Measurements from ENCODE around the gene PLCB1.
A peak's percentile ranks its signal among the peaks of the same experiment; 100 is the strongest.
"Not testable (repeated sequence)": the region's sequence is repeated elsewhere in the genome, so short reads cannot be mapped to it uniquely, and the experiment has no call there.

PLCB1 gene

DNA sequence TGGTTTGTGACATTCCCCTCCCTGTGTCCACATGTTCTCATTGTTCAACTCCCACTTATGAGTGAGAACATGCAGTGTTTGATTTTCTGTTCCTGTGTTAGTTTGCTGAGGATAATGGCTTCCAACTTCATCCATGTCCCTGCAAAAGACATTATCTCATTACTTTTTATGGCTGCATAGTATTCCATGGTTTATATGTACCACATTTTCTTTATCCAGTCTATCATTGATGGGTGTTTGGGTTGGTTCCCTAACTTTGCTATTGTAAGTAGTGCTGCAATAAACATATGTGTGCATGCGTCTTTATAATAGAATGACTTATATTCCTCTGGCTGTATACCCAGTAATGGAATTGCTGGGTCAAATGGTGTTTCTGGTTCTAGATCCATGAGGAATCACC, 247.1 kb downstream of the PLCB1 start:
- DNase-seq = not testable (repeated sequence)

DNA sequence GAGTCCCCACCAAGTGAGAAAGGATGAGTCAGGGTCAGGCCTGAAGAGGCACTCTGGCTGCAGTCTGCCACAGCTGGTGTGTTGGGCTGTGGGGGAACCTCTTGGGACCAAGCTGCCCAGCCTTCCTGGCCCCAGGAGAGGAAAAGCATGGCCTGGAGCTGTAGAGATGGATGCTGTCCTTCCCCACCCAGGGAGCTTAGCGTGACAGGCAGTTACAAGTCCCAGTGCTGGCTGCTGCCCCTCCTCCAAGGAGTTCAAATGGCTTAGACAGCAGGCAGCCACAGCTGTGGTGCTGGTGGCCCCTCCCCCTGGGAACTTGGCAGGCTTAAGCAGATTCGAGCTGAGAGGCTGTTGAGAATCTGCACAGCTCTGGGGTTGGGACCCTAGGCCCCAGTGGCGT, 253.2 kb downstream of the PLCB1 start:
- DNase-seq = peak; percentile 94

DNA sequence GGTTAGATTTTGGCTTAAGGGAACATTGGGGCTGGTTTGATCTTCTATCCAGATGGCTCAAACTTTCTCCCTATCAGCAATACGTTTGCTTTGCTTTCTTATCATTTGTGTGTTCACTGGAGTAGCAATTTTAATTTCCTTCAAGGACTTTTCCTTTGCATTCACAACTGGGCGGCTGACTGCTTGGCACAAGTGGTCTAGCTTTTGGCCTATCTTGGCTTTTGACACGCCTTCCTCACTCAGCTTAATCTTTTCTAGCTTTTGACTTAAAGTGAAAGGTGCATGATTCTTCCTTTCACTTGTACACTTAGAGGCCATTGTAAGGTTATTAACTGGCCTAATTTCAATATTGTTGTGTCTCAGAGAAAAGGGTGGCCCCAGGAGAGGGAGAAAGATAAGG, 254.9 kb downstream of the PLCB1 start:
- DNase-seq = no peak

DNA sequence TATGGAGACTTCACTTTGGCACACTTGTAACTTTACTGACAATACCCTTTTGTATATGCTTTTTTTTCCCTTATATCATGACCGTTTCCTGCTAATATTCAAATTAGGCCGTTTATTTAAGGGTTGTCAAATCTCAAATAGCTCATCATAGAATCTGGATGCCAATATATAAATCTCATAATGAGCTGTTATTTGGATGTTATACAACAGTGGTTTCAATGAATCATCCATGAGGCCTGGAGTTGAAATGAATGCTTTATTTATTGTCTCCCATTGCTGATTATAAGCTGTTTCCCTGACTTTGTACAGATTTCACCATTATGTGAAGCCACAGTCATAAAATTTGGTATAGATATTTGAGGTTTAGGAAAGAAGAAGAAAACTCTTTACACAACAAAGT, 256.1 kb downstream of the PLCB1 start:
- no peak for DNase-seq

DNA sequence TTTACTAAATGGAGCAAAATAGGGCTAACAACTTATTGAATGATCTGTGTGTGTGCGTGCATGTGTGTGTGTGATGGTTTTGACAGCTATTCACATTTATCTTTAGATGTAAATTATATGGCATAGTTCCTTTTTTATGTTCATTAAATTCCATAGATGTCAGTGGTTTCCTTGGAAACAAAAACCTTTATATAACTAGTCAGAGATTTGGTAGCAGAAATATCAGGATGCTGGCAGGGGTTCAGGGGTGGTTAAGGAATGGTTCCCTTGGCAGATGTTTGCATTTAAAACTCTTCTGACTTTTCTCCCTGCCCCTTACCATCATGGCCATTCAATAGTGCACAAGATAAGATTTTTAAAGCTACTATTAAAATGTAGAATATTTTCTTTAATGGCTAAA, 256.6 kb downstream of the PLCB1 start:
- DNase-seq = no peak

DNA sequence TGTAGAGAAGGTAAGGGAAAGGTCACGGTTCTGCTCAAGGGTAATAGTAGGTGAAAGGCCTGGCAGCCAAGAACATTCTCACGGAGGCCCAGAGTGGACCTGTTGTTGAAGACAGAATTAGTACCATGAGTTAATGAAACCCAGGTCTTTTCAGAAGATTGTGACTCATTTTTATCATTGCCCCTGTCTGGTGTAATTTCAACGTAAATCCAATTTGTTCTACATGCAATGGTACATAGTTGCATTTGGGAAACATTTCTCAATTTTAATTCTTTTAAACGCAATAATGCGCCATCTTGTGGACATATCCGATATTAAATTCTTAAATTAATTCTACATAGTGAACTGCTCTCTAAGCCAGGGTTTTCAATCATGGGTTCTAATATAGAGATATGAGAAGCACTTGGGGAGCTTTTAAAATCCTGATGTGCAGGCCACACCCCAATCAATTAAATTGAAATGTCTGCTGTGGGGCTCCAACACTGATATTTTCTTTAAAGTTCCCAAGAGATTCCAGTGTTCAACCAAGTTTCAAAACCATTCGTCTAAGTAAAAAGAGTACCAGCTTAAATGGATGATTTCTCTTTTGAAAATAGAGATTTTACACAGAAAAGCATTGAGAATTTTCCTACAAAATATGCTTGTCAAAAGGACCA, 257.4 kb downstream of the PLCB1 start:
- peak; percentile 44 for DNase-seq

DNA sequence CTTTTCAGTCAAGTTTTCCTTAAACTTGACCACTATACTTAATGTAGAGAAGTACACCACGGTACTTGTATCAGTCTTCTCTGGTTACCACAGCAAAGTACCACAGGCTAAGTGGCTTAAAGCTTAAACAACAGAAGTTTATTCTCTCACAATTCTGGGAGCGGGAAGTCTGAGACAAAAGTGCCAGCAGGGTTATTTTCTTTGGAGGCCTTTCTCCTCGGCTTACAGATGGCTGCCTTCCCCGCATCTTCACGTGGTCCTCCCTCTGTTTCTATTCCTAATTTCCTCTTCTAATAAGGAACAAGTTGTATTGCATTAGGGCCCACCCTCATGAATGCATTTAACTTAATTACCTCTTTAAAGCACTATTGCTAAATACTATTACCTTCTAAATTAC, 258.0 kb downstream of the PLCB1 start:
- no peak for DNase-seq

DNA sequence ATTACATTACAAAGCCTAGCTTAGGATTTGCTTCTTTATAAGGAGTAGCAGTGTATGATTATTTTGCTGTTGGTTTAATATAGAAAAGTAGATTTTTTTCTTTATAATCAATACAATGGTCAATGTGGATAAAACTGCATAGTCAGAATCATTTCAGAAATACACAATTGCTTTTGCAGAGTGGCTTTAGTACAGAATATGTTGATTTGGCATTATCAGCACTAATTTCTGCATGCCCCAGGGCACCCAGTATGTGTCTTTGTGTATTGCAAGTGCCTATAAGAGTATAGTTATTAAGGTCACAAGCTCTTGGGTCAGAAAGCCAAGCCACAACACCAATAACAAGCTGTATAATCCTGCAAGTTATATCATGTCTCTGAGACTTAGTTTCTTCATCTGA, 258.4 kb downstream of the PLCB1 start:
- DNase-seq = no peak

DNA sequence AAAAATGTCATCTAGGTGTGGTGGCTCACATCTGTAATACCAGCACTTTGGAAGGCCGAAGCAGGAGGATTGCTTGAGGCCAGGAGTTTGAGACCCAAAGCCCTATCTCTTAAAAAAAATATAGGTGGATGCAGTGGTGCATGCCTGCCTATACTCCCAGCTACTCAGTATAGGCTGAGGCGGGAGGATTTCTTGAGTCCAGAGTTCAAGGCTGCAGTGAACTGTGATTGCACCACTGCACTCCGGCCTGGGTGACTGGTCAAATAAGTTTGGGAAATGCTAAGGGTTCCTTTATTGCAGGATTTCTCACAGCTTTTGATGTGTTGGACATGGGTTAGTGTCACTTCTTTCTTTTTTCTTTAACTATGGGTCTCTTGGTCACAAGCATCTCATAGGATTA, 261.3 kb downstream of the PLCB1 start:
- DNase-seq = no peak

DNA sequence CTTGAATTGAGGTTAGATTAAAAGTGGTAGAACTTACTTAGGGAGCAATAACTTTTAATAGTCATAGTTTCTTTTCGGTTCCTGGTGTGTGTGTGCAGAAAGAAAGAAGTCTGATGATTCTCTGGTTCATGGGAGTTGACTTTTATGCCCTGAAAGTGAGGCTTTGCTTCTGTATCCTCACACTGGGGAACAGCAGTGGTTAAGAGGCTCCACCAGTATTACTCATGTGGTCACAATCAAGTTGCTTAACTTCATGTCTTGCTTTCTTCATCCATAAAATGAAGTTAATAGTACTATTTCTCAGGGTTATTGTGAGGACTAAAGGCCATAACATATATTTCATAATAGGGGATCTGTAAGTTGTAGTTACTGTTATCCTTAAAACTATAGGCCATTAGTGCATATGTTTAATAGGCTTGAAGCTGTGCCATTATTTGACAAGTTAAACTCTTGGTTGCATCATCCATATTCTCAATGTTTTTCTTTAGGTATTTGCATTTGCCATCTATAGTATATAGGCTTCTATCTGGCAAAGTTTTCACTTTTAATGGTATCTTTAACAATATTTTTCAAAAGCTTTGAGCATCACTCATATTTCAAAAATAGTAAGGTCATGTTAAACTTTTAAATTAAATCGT, 262.4 kb downstream of the PLCB1 start:
- no peak for DNase-seq

DNA sequence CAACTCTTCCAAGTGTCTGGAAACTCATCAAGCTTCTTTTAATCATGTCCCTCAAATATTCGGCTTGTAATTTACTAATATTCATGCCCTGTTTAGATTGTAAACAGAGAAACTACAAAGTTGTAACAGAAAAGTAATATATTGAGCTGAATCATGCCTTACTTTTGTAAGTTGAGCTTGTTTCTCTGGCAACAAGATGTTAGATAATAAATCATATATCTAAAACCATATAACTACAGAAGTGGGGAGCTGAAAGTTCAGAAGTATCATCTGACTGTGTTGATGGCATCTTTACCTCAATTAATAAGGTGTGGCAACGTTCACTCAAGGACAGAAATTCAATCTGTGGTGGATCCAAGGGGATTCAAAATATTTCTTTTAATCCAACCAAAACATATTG, 263.9 kb downstream of the PLCB1 start:
- peak; percentile 18 for DNase-seq

DNA sequence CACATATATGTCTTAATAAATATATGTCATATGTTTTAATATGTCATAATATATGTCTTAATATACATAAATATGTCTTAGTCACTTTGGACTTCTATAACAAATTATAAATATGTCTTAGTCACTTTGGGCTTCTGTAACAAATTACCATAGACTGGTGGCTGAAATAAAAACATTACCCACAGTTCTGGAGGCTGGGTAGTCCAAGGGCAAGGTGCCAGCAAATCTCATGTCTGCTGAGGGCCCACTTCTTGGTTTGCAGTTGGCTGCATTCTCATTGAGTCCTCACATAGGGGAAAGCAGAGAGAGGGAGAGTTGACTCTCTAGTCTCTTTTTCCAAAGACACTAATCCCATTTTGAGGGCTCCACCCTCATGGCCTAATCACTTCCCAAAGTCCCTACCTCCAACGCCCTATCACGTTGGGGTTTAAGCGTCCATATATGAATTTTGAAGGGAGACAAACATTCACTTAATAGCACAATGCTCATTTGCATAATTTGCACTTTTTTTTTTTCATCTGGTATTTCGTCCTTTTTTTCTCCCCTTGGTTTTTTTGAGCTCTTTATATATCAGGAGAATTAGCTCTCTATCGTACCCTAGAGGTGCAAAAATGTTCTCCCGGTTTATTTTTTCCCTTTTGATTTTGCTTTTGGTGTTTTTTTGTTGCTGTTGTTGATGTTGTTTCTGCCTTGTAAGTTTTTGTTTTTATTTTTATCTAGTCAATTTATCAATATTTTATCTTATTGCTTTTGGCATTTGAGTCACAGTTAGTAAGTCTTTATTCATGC, 266.4 kb downstream of the PLCB1 start:
- DNase-seq = no peak

DNA sequence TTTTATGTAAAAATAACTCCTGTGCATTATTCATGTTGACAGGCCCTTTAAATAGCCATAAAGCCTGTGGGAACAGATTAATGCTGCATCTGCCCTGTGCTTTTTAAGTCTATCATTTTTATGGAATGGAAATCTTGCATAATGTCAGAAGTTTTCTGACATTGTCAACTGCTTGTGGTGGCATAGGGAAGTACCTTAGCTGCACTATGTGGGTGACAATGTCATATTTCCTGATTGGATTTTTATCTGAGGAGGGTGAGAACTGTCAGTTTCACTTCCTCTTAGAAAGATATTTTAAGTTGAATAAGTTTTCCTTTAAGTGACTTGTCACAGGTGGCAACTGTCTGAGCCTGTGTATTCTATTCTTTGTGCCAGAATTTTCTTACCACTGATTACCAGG, 267.9 kb downstream of the PLCB1 start:
- no peak for DNase-seq

DNA sequence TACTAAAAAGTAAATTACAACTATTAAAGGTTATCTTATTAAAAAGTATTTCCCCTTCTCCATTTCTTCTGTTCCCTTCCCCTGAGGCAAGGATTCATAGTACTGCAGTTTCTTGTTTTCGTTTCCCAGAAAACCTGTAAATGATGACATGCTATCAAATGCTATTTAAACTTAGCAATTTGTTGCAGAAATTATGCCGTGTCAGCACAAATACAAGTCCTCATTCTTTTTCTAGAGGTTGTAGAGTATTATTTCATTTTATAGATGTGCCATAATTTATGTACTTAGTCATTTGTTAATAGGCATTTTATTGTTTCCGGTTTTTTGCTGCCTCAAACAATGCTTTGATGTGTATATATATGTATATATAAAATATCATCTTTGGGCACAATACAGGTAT, 268.4 kb downstream of the PLCB1 start:
- no peak for DNase-seq

DNA sequence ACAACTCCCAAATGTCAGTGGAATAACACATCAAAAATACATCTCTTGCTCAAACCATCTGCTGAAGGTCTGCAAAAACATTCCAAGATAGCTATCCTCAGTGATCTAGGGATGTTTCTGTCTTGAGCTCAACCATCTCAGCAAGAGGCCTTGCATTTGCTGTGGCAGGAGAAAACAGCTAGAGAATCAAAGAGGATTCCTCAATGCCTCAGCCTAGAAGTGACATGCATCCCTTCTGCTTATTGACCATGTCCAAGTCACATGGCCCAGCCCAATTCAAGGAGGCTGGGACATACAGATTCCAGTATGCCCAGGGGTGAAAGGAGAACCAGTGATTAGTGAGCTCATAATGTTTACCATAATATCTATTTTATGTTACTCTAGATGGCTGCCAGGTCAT, 269.5 kb downstream of the PLCB1 start:
- DNase-seq = no peak

DNA sequence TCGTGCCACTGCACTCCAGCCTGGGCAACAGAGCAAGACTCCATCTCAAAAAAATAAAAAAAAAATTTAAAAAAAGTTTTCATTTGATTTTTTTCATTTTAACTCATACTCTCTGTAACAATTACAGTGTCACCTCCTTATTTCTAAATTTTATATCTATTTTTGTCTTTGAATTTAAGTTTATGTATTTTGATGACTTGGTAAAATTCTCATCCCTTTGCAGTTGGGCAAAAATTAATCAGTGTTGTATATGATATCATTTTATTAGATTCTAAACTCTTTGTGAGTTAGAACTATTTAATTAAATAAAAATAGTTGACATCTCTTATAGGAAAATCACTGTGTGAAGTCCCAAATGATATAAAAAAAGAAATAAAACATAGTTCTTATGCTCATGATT, 270.7 kb downstream of the PLCB1 start:
- DNase-seq = no peak

DNA sequence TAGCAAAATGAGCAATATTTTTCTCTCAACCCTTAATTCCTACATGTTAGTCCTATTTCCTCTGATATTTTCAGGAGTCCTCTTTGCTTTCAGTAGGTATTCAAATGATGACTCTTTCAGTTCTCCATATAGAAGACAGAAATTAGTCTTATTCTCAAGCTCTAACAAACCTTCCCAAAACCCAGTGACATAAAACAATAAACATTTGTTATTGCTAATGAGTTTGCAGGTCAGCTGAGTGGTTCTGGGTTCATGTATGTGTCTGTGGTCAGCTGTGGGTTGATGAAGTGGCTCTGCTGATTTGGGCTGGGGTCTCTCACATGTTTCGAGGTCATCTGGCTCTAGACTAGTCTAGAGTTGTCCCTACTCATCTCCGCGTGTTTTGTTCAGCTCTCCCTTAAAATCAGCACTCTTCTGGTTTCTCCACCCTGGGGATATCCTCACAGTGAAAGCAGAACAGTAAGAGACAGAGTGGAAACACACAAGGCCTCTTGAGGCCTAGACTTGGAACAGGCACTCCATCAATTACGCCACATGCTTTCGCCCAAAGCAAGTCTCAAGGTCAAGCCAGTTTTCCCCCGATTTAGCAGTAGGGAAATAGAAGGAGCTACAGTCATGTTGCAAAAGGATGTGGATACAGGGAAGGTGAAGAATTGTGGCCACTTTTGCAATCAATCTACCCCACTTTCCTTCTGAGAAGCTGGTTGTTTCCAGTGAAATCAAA, 273.0 kb downstream of the PLCB1 start:
- no peak for DNase-seq

DNA sequence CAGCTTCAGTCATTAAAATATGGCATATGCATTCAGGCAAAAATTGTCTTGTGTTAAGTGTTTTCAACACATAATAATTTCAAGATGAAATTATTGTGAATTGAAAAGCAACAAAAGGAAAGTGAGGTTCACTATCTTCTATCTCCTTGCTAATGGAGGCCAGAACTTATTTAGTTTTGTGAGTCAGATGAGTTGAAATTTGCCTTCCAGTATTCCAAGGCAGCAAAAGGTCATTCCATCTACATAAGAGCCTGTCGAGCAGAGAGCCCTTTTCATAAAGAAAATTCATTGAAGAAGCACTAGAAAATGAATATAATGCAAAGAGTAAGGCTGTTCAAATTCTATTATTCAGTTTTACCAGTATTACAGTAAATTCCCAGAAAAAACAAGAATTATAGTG, 274.3 kb downstream of the PLCB1 start:
- DNase-seq = no peak

DNA sequence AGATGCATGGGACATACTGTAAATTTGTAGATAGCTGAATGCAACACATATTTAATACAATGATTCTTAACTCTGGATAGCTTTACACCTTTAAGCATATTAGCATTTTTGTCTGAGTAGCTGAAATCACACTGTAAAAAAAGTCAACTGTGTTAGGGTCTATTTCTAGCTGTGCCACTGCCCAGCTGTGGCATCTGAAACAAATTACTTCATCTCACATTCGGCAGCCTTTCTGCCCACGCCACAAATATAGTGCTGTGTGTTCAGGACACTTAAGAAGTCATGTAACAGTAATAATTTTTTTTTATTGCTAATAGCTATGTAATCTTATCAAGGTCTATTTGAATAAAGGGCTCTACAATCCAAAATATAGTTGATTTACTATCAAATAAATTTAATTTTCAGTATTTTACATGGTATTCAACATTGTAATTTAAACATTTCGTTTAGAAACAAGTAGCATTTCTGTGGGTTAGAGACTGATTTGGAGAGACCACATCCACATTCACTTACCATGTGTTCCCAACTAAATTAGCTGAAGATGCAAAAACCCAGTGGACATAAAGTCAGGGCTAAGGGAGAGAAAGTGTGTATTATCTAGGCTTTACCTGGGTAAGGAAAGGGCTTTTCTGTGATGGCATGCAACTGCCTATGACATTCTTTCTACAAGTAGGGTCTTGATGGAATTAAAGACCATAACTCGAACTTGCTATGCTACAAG, 276.7 kb downstream of the PLCB1 start:
- DNase-seq = no peak

DNA sequence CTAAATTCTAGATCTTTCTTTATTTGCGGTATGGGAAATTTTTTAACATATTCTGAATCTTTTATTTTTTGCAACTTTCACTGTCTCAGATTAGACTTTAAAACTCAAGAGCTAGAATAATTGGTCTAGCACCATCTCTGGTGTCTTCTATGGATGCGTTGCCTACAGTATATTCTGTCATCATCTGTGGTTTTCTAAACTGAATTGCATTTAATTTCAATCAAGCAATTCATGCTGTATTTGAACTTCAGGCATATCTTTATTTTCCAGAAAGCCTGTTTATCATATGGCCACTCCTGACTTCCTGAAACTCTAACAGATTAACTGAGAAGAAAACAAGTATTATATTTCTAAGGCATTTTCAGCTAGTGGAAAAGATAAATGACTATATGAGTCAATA, 281.6 kb downstream of the PLCB1 start:
- DNase-seq = no peak

DNA sequence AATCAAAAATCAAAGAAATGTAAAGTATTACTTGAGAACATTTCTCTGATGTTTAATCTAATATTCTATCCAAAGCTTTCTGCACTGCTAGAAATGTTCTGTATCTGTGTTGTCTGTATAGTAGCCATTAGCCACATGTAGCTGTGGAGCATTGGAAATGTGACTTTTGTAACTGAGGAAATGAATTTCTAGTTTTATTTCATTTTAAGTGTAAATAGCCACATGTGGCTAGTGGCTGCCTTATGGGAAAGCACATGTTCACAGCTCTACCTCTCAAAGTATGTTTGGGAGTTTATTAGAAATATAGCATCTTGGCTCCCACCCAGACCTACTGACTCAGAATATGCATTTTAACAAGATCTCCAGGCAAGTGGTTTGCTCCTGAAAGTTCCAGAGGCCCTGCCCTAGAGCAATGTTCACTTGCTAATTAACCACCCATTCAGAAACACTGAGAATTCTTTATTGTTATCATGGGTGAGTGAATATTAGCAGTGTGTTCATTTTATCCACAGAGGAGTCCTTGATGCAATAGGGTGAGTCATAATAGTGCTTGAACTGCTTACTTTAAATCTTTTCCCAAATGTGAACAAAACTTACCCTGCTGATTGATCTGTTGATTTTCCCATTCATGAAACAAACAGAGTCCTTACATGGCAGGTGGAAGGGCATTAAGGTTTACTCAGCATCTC, 282.7 kb downstream of the PLCB1 start:
- DNase-seq = peak; percentile 38

DNA sequence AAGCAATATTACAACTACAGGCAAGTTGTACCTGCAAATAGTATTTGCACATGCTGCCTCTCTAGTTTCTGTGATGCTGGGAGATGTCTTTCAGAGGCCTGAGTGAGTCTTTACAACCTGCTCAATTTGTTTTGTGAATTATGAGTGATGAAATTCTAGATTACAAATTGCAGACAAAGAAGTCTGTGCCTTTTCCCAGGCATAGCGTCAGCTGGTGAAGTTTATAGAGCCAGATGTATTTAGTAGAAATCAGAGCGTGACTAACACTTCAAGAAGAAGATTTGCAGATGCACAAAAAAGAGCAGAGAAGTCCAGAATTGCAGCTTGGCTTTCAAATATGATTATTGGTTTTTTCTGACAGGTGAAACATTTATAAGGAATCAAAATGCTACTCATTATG, 289.9 kb downstream of the PLCB1 start:
- DNase-seq = peak; percentile 83

Measured in NCI-H2171 treated with DMSO at 0.1 percent for 48 hours (cell line).